ENCODE measurements around the gene ZBTB5.
"Not testable (repeated sequence)": the region's sequence is repeated elsewhere in the genome, so short reads cannot be mapped to it uniquely, and the experiment has no call there.

The ZBTB5 gene

DNA sequence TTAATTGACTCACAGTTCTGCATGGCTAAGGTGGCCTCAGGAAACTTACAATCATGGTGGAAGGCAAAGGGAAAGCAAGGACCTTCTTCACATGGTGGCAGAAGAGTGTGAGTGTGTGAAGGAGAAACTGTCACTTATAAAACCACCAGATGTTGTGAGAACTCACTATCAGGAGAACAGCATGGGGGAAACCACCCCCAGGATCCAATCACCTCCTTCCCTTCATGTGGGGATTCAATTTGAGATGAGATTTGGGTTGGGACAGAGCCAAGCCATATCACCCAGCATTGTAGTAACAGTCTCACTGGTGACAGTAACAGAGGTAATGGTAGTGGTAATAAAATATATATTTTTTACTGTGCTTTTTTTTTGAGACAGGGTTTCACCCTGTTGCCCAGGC lies 18.1 kb downstream of the ZBTB5 start:
- no peak for DNase-seq

DNA sequence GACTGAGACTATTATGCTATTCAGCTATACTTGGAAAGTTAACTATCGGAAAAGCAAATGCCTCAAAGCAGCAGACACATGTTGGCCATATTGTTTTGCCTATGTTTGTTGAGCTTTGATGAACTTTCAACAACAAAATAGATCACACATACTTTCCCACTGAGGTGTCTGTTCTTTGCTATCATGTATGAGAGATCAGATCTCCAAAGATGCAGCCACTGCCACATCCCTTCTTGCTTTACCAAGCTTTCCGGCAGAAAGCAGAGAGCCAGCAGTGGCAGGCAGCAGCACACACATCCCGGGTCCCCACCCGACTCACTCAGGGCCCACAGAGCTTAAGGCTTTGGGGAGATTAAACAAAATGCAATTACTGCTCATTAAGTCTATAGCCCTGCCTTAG lies 18.8 kb downstream of the ZBTB5 start:
- DNase-seq, result no peak

DNA sequence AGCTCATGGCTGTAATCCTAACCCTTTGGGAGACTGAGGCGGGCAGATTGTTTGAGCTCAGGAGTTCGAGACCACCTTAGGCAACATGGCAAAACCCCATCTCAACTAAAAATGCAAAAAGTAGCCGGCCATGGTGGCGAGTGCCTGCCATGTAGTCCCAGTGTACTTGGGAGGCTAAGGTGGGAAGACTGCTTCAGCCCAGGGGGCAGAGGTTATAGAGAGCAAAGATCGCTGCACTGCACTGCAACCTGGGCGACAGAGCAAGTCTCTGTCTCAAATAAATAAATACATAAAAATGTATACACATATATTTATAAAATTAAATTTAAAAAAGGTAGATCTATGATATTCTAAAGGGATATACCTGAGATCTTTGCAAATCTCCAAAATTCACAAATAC lies 19.4 kb downstream of the ZBTB5 start:
- no peak for DNase-seq

DNA sequence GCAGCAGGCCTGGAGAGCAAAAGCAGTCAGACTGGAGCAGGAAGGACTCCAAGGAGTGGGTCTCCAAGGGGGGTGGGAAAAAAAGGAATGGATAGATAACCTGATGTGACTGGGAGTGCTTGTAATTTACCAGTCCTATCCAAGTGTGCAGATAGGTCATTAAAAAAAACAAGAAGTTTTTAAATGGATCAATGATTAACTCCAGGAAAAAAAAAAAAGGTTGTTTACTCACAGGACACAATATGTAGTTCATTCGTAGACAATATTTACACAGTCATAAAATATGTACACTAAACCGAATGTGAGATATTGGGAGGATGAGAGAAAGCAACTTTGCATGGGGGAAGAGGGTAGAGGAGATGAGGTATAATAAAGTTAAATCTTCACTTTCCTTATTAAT lies 20.4 kb downstream of the ZBTB5 start:
- DNase-seq, result no peak

DNA sequence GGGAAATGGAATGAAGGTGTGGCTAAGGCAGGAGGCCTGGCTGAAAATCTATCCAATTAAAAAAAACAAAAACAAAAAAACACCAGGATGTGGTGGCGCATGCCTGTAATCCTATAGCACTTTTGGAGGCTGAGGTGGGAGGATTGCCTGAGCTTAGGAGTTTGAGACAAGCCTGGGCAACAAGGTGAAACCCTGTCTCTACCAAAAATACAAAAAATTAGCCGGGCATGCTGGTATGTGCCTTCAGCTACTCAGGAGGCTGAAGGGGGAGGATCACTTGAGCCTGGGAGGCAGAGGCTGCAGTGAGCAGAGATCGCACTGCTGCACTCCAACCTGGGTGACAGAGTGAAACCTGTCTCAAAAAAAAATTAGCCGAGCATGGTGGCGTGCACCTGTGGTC lies 21.7 kb downstream of the ZBTB5 start:
- DNase-seq, result no peak

DNA sequence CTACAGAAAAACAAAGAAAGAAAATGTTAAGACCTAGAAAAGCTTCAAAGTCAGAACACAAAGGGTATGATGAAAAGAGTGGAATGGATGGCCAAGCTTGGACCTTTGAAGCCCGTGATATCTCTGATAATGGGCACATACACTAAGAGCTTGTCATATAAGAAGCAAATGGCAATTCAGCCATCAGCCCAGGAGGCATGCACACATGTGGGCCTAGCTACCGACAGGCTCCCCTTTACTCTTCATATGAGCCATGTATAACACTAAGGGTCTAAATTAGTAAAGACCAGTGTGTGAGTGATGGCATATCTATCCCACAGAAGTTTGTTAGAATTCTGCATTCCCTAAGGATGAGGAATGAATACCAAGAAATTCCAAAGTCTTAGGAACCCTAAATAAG lies 22.7 kb downstream of the ZBTB5 start:
- no peak for DNase-seq

DNA sequence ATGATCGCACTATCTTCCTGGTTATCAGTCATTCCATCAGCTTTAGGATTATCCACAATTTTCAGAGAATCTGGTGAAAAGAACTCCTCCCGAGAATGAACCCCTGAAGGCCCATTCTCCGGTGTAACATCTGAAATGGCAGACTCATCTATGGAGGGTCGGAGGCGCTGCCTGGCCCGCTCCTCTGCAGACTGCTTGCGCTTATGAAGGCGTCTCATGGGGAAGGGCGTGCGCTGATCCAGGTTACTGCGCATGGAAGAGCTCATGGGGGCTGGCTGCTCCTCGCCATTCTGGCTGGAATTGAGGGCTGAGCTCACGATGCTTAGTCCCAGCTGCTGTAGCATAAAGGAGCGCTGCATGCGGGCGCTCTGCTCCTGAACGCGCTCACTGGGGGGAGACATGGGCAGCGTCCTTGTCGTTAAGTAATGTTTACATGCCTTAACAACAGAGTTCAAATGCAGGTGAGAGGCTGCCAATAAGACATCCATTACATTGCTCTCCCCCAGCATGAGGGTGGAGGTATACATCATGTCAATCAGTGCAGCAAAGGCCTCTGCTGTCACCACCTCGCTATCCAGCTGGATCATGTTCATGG lies 23.4 kb downstream of the ZBTB5 start:
- no peak for DNase-seq

DNA sequence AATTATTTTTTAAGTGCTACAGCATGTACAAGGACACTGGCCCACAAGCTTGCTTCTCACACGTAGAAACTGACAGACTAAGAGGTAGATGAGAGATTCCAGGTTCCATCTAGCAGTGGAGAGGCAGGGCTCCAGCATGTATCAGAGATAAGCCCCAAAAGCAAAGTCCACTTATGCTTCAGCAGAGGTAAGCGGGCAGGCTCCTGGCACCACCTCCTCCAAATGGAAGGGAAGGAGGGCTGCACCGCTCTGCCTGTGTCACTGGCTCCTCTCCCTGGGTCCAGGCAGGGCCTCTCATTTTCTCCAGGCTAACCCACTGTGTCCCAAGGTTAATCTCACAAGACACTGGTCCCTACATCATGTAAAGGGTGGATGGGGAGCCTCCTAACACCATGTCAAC lies 26.9 kb downstream of the ZBTB5 start:
- DNase-seq, result no peak

DNA sequence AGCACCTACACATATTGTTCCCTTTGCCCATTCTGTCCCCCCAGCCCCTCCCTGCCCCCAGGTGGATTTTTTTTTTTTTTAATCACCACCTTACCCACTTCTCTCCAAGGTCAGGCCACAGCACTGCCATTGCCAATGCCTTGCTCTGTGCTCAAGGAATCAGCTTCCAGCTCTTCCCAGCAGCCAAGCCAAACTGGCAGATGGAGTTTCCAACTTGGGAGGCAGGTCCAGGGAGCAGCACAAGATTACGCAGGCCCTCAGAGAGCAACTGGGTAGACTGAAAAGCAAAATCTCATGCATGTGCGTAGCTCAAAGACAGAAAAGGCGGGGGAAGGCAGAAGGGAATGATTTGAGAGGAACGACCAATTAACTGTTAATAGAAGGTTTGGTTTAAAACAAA lies 27.6 kb downstream of the ZBTB5 start:
- no peak for DNase-seq

DNA sequence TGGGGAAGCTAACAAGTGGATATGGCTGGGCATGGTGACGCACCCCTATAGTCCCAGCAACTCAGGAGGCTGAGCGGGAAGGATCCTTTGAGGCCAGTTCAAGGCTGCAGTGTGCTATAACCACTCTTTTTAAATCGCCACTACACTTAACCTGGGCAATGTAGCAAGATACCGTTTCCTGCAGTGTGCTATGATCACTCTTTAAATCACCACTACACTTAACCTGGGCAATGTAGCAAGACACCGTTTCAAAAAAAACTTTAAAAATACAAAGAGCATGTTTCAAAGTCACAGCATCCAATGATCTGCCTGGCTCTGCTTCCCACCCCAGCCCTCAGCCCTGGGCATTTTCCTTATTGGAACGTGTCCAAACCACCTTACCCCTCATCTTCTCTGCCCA lies 28.2 kb downstream of the ZBTB5 start:
- no peak for DNase-seq

DNA sequence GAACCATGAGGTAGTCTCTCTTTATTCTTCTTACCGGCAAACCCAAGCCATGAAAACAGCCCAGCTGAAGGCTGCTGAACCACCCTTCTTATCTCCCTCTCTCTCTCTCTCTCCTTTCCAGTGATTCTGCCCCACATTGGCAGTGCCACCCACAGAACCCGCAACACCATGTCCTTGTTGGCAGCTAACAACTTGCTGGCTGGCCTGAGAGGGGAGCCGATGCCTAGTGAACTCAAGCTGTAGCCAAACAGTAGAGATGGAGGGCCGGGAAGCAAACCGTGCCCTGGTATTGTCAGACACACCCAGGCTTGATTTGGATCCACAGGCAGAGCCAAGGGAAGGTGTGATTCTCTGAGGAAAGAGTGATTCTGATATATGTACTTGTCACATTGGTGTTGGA lies 28.7 kb downstream of the ZBTB5 start:
- DNase-seq, result no peak

DNA sequence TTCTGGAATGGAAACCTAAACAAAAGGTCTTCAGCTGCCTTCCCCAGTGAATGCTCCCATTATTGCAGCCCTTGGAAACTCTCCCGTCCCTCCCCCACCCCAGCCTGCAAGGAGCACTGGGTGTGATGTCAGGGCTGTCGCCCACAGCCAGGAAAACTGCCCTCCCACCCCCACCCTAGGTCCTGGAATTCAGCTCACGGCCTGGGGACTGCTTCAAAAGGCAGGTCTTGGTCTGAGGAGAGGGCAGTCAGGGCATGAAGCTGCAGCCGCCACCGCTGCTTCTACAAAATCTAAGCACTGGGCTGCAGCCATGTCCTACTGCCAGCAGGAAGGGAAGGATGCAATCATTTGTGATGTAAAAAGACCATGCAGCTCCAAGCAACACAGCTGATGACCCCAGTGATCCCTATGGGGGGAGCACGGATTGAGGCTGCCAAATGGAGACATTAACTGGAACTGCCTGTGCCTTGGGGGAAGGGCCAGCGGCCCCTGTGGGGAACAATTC lies 31.3 kb downstream of the ZBTB5 start:
- DNase-seq, result no peak

DNA sequence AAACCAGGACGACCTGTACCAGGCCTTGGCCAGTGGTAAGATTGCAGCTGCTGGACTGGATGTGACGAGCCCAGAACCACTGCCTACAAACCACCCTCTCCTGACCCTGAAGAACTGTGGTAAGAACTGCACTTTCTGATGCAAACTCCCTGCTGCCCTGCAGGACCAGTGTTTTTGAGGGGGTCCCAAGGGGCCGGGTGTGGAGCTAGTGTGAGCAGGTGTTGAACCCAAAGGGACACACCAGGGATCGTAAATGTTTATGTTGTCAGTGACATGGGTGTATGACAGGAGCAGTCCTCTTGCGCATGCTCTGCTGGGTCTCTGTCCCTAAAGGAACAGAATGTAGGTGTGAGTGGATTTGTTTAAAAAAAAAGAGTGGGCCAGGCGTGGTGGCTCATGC lies 33.2 kb downstream of the ZBTB5 start:
- no peak for DNase-seq

DNA sequence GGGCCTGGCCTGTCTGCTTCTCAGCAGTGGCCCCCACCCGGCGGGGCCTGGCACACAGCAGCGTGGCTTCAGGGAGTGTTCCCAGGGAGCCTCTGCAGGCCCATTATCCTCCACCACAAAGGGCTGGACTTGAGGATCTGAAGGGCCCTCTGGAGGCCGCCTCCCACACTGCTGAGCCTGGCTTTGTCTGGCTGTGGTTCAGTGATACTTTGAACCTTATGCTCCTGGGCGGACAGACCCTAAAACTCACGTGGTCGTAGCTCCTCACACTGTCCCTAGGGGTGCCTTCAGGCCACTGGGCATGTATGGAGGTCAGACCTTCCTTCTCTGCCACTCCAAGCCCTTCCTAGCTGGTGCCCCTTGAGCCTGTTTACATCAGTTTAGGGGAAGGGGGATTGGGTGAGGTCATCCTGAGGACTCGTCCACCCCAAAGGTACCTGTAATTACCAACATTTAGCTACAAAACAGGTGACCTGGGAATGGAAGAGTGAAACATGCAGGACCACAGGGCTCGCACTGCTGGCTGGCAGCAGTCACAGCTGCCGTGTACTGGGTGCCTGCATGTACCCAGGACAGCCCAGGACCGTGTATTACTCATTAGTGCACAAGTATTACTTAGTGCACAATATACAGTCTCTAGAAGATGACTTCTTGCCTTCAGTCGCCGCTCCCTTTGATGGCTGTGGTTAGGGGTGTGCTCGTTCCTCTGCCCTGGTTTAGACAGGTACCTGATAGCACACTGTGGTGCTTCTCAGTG lies 34.2 kb downstream of the ZBTB5 start:
- no peak for DNase-seq

DNA sequence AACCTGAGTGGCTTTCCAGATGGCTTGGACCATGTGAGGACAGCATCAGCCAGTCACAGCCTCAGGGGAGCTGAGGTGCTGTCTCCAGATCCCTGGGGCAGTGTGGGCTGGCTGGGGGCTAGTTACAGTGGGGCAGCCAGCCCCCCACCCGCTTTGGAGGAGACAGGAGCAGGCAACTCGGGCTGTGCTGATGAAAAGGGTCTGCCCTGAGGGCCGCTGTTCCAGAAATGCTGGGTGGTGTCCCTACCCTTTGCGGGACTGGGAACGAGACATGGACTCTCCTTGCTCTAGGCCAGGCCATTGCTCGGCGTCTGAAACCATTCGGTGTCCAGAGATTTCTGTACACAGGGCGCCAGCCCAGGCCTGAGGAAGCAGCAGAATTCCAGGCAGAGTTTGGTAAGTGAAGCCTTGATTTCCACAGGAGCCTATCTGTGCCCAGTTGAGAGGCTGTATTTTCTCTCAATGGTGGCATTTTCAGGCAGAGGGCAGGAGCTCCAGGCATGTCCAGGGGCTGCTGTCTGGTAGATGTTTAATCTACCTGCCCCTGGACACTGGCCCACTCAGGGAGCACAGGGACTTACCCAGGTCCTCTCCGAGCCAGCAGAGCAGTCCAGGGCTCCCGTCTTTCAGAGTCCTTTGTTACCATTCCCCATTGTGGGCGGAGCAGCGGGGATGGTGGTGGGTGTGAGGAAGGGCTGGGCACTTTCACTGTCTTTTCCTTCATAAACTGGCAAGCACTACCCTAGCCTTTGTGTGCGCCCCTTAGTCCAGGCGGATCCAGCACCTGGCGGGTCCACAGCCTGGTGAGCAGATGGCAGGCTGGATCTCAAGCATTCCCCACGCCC lies 35.6 kb downstream of the ZBTB5 start:
- no peak for DNase-seq

DNA sequence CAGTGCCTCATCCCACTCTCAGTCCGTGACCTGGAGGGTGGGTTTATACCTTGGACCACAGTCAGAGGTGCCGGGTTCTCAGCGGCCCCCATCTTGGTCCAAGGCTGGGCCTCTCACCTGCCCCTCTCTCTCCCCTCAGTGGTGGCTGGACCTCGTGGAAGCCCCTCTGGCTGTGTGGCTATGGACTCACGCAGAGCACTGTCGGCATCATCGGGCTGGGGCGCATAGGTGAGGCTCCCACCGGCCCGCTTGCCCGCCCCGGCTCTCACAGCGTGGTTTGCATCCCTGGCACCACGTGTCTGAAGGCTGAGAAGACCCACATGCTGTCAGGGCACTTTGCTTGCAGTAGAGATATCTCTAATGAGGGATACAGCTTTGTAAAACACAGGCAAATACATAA lies 36.9 kb downstream of the ZBTB5 start:
- DNase-seq, result no peak

DNA sequence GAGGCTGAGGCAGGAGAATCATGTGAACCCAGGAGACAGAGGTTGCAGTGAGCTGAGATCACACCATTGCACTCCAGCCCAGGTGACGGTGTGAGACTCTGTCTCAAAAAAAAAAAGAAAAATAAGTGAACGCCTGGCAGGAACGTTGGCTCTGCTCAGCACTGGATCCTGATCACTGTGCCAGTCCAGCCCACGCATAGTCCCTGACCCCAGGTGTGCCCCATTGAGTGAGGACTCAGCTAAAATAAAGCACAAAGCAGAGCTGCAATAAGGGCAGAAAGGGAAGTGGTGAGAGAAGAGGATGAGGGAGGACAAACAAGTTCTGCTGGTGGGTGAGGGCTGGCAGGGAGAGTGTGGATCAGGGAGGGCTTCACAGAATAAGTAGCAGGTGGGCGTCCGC lies 38.4 kb downstream of the ZBTB5 start:
- no peak for DNase-seq

DNA sequence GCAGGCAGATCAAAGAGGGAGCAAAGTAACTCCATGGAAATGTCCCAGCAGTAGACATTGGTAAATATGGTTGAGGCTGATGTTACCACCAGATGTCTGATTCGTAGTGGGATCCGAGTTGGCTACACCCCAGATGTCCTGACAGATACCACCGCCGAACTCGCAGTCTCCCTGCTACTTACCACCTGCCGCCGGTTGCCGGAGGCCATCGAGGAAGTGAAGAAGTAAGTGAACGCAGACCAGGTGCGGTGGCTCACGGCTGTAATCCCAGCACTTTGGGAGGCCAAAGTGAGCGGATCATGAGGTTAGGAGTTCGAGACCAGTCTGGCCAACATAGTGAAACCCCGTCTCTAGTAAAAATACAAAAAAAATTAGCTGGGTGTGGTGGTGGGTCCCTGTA lies 38.8 kb downstream of the ZBTB5 start:
- not testable (repeated sequence) for DNase-seq

DNA sequence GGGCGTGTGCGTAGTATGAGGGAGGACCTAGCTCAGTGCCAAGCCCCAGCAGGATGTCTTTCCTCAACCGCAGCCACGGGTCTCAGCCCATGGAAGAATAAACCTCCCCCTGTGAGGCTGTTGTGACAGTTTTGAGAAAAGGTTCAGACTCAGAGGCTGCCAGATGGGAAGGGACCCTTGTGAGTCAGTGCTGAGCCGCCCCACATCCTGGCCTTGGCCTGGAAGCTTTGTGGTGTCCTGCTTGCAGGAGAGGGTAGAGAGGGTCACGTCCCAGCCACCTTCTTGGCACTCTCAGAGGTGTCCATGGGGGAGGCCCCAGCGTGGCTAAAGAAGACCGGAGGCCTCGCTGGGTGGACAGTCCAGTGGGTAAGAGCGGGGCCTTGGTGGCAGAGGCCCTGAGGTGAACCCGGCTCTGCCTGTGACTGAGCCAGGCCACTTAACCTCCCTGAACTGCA lies 39.9 kb downstream of the ZBTB5 start:
- no peak for DNase-seq

DNA sequence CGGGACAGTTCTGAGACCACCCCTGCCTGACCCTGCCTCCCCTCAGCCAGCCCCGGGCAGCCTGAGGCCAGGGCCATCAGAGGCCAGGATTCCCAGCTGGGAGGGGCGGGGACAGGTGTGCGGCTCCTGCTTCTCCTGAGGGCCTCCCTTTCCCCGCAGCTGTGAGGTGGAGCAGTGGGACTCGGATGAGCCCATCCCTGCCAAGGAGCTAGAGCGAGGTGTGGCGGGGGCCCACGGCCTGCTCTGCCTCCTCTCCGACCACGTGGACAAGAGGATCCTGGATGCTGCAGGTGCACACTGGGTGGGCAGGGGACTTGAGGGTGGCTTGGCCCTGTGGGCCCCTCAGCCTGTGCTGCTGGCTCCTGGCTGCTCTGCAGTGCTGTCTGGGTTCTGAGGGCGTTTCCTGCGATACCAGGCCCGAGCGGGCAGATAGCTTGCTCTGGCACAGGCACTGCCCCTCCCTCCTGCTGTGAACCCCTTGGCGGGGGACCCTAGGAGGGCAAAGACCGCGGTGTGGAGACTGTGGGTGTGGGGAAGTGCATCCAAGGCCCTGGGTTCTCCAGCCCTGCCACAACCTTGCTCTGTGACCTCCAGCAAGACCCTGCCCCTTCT lies 40.5 kb downstream of the ZBTB5 start:
- DNase-seq, result no peak

DNA sequence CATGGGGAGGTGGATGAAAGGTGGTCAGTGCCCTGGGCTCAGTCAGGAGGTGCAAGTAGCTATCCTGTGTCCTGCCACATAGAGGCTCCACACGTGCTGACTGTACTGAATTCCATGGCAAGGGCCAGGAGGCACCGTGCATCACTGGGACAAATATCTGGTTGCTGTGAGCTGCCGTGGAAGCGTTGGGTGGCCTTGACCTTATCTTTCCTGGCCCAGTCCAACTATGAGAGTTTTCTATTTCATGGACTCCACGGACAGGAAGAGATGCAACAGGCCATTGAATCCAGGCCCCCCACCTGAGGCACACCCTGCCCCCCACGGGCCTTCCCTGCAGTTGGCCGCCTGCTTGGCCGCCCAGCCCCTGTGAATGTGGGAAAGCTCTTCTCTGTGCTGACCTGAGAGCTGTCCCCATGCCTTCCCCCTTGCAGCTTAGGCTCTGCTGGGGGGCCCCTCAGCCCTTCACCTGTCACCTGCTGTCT lies 41.0 kb downstream of the ZBTB5 start:
- DNase-seq, result no peak

DNA sequence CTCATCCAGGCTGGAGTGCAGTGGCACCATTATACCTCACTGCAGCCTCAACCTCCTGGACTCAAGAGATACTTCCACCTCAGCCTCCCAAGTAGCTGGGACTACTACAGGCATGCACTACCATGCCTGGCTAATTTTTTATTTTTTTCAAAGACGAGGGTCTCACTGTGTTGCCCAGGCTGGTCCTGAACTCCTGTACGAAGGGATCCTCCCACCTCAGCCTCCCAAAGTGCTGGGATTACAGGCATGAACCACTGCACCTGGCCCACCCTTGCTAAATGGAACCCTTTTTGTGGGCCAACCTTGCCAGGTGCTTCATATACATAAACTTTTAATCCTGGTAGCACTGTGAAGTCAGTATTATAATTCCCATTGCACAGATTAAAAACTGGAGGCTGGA lies 41.7 kb downstream of the ZBTB5 start:
- DNase-seq, result no peak
